Ovary (tissue), 9 donors: ENCODE data around the gene SLC25A5. TPM values are rescaled to one million over a fixed set of nuclear protein-coding genes. Genes with fewer than 3 reads are reported as not detected.

Experiments
- DNase-seq, 5 donors: peaks; one replicate each; pipeline ENCODE4 v3.0.0-alpha.2; 2019 to 2020
- H3K27ac ChIP-seq, 2 donors: fragments of 200-600 bp; one replicate each; pipeline versions ENCODE4 v1.5.1 to v1.8.0; 2019 to 2022
- H3K27me3 ChIP-seq: fragments of 200-600 bp; one replicate; pipeline ENCODE4 v1.8.0; 2022
- H3K36me3 ChIP-seq: fragments of 200-600 bp; sonication (generic); one replicate; pipeline ENCODE4 v1.5.1; 2019
- H3K4me1 ChIP-seq: one replicate; pipeline ENCODE4 v1.8.1; 2013; ENCODE audit warnings: mild to moderate bottlenecking, moderate library complexity; ENCODE audit not compliant: insufficient read depth
- H3K4me3 ChIP-seq: fragments of 200-600 bp; sonication (generic); one replicate; pipeline ENCODE4 v1.5.1; 2017
- H3K9me3 ChIP-seq, 2 donors: fragments of 200-600 bp in 1 of 2; sonication (generic) in 1 of 2; one replicate each; pipeline versions ENCODE4 v1.5.1 to v1.8.1; 2013 to 2019; ENCODE audit warnings: mild to moderate bottlenecking in 1 of 2, moderate library complexity in 1 of 2
- CTCF ChIP-seq, 3 donors: fragments of 450-650 bp in 2 of 3; fragments of 200-600 bp in 1 of 3; IDR thresholded peaks; one replicate each; pipeline versions ENCODE4 v1.5.1 to v1.8.0; 2016 to 2022; ENCODE audit warnings: antibody characterized with exemption in 3 of 3, mild to moderate bottlenecking in 1 of 3
- EP300 ChIP-seq: sonication (generic); formaldehyde crosslinking; IDR thresholded peaks from one replicate; pipeline ENCODE4 v1.6.1; 2017; ENCODE audit warnings: antibody characterized with exemption
- POLR2A ChIP-seq: fragments of 450-650 bp; IDR thresholded peaks from one replicate; pipeline ENCODE4 v1.6.1; 2017; ENCODE audit warnings: antibody characterized with exemption, mild to moderate bottlenecking, moderate library complexity
- WGBS, 3 donors: extraction: QIAGEN DNeasy Blood & Tissue Kit in 1 of 3; methylation state at CpG; one replicate each; pipeline versions ENCODE4 v1.1.5 to v1.1.7; 2013 to 2017; 5-methylcytosine and 5-hydroxymethylcytosine counted together
- intact Hi-C, 4 donors: fragments of 100-400 bp; cut with DNase I; formaldehyde crosslinking; loops; one replicate each; pipeline versions ENCODE4 v1.11.0 to v1.15.1; 2022 to 2023
- polyA plus RNA-seq, 2 donors: library from polyadenylated mRNA; stranded (reverse); fragments of 200-250 nt in 1 of 2; fragments of 350-450 nt in 1 of 2; fragmentation: Illumina TruSeq in 1 of 2; extraction: RNeasy Lipid Tissue Mini Kit (QIAGEN cat#74804) in 1 of 2; gene quantifications; one replicate each; pipeline ENCODE4 v1.2.3, GENCODE V29; 2013 to 2014
- total RNA-seq, 7 donors: library from RNA; depleted of rRNA in 2 of 7; stranded (reverse); fragments of >200 nt in 2 of 7; fragmentation: NEBNext Ultra II Directional in 3 of 7; extraction: Animal tissue kit (Norgen Biotek cat#: 25700) in 3 of 7; gene quantifications; one replicate each; pipeline versions ENCODE4 v1.1.0 to v1.2.4, GENCODE V29; 2016 to 2023
- donor health status: DM: no; HTN: no; CAD: no; lungs with moderate emphysema.
- donor health status: DM: no; HTN: no; CAD: no.
- donor health status: Bipolar disorder and iron deficiency.
- donor health status: DM: yes; HTN: yes; CAD: no.
- donor health status: DM: no; HTN: no; CAD: no.
- donor health status: DM: yes; HTN: yes; CAD: no.

Gene SLC25A5
- total and polyA plus RNA-seq, 9 donors: 97.2 to 214 (median 147) TPM

- H3K9me3 ChIP-seq: no peaks in the 10 kb centered on the region
- H3K4me1 ChIP-seq: no peaks in the 10 kb centered on the region
- 72 to 84% (median 75%) methylated on average over 4 of the region's 4 CpGs for WGBS, 3 donors
- no peaks in the 10 kb centered on the region for H3K27me3 ChIP-seq
- H3K4me3 ChIP-seq: no peak overlapping the region
- no peak for TF ChIP-seq EP300
- intact Hi-C loops: no loop called here
- no peak for DNase-seq
- H3K27ac ChIP-seq: no peak overlapping the region
- no peaks in the 10 kb centered on the region for H3K36me3 ChIP-seq
Observed at GRCh38 chrX:119459181-119459580, 9.1 kb upstream of the SLC25A5 start.

- Histone ChIP-seq H3K36me3 (no peaks in the 10 kb centered on the region), H3K9me3 (no peaks in the 10 kb centered on the region), H3K4me1 (no peaks in the 10 kb centered on the region), H3K27me3 (no peaks in the 10 kb centered on the region), H3K4me3 (no peak overlapping the region), H3K27ac (no peak overlapping the region)
- WGBS, 3 donors: 87 to 88% (median 88%) methylated on average over 3 of the region's 3 CpGs
- intact Hi-C loops: no loop called here
- DNase-seq: no peak
- TF ChIP-seq POLR2A (no peak), EP300 (no peak), CTCF (IDR thresholded peaks at IDR 0.05) (no peak)
Observed at GRCh38 chrX:119465555-119465954, 2.7 kb upstream of the SLC25A5 start.

- TF ChIP-seq EP300 (no peak), CTCF (IDR thresholded peaks at IDR 0.05) (no peak), POLR2A (no peak)
Observed at GRCh38 chrX:119466970-119467369, 1.3 kb upstream of the SLC25A5 start.

GRCh38 chrX:119467433-119467832, 811 bp upstream of the SLC25A5 start:
- H3K4me1 ChIP-seq: no peaks in the 10 kb centered on the region
- no peak for DNase-seq
- no peaks in the 10 kb centered on the region for H3K27me3 ChIP-seq
- WGBS, 3 donors: 70 to 77% (median 75%) methylated on average over 6 of the region's 6 CpGs
- intact Hi-C loops: no loop called here
- no peak overlapping the region for H3K27ac ChIP-seq
- no peaks in the 10 kb centered on the region for H3K9me3 ChIP-seq
- TF ChIP-seq CTCF (IDR thresholded peaks at IDR 0.05) (no peak), POLR2A (no peak), EP300 (no peak)
- H3K36me3 ChIP-seq: no peaks in the 10 kb centered on the region
- no peak overlapping the region for H3K4me3 ChIP-seq

More at GRCh38 chrX:119466970-119467369, 1.3 kb upstream of the SLC25A5 start:
- no peaks in the 10 kb centered on the region for H3K9me3 ChIP-seq
- DNase-seq: no peak
- intact Hi-C loops: no loop called here
- no peaks in the 10 kb centered on the region for H3K36me3 ChIP-seq
- WGBS, 3 donors: 52 to 70% (median 68%) methylated on average over 3 of the region's 3 CpGs
- no peaks in the 10 kb centered on the region for H3K27me3 ChIP-seq
- no peak overlapping the region for H3K4me3 ChIP-seq
- no peaks in the 10 kb centered on the region for H3K4me1 ChIP-seq
- no peak overlapping the region for H3K27ac ChIP-seq

GRCh38 chrX:119468551-119469312, 488 bp downstream of the SLC25A5 start:
- TF ChIP-seq EP300 (no peak), CTCF (IDR thresholded peaks at IDR 0.05) (peak; percentile 50 to 66 (median 60)), POLR2A (no peak)
- Histone ChIP-seq H3K9me3 (no peaks in the 10 kb centered on the region), H3K27me3 (no peaks in the 10 kb centered on the region), H3K4me1 (no peaks in the 10 kb centered on the region), H3K27ac (peak overlapping the region; percentile 82 to 87), H3K36me3 (no peaks in the 10 kb centered on the region), H3K4me3 (peak overlapping the region; percentile 82)
- 32 to 59% (median 48%) methylated on average over 78 of the region's 78 CpGs for WGBS, 3 donors
- intact Hi-C loops: no loop called here
- DNase-seq: peak; percentile 80 to 91 (median 88)
